ENCODE measurements around the gene CNTNAP5. TPM values are rescaled to one million over a fixed set of nuclear protein-coding genes. Genes with fewer than 3 reads are reported as not detected.

CNTNAP5 gene
- total RNA-seq, 2 donors from 2014 or later, result 0.11 TPM; not detected in 1

DNA sequence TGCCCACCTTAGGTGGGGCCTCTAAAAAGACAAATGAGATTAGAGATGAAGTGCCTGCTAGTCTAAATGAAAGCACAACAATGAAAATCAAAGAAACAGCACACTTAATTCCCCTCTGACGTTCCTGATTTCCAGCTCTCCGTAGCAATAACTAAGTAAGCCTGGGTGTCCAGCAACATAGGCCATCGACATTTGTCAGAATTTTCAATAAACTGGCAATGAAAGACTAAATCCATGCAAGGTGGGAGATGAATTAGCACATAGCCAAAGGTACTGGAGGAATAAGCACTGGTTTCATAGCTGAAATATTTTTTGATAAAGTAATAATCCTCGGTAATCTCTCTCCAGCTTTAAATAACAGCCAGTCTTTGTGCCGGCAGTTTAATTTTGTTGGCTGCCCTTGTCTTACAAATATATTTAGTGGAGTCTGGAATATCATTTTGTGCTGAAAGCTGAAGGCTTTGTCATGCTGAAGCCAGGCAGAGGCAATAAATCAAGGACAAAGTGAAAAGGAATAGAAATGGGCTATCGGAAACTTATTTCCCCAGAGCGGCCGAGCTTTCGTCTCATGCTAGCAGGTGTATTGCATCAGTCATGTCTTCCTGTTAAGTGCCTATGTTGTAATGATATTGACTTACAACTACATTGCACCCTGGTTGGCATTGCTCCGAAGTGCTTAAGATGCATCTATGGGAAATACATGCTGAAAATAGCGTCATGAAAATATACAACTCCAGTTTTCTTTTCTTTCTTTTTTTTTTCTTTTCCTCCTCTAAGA, 790.1 kb downstream of the CNTNAP5 start:
- H3K27me3 ChIP-seq (replicated peaks; ENCODE audit: insufficient read depth), result no peaks in the 10 kb centered on the region
- TF ChIP-seq POLR2A (IDR thresholded peaks at IDR 0.05), result no peak
- no peak for TF ChIP-seq POLR2AphosphoS5 (IDR thresholded peaks at IDR 0.05)
- TF ChIP-seq, protein P1, sequence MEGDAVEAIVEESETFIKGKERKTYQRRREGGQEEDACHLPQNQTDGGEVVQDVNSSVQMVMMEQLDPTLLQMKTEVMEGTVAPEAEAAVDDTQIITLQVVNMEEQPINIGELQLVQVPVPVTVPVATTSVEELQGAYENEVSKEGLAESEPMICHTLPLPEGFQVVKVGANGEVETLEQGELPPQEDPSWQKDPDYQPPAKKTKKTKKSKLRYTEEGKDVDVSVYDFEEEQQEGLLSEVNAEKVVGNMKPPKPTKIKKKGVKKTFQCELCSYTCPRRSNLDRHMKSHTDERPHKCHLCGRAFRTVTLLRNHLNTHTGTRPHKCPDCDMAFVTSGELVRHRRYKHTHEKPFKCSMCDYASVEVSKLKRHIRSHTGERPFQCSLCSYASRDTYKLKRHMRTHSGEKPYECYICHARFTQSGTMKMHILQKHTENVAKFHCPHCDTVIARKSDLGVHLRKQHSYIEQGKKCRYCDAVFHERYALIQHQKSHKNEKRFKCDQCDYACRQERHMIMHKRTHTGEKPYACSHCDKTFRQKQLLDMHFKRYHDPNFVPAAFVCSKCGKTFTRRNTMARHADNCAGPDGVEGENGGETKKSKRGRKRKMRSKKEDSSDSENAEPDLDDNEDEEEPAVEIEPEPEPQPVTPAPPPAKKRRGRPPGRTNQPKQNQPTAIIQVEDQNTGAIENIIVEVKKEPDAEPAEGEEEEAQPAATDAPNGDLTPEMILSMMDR (IDR thresholded peaks at IDR 0.05), result no peak
- intact Hi-C loops (cut with DNase I), result no loop called here

DNA sequence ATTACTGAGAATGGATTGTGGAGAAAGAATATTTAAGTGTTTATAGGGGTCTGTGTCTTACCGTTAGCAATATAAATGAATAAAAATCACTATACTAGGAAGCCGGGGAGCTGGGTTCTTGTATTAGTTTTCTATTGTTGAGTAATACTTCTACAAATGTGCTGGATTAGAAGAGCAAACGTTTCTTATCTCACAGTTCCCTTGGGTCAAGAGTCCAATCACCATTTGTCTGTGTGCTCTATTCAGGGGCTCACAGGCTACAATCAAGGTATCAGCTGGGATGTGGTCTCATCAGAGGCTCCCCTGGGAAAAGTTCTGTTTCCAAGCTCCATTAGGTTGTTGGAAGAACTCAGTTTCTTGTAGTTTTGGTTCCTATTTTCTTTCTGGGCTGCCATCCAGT, 790.9 kb downstream of the CNTNAP5 start:
- H3K27me3 ChIP-seq (replicated peaks; ENCODE audit: insufficient read depth), result no peaks in the 10 kb centered on the region
- no peak overlapping the region for H3K27ac ChIP-seq
- WGBS, result 81% methylated on average over 3 of the region's 3 CpGs
- H3K4me3 ChIP-seq, result no peak overlapping the region
- H3K36me3 ChIP-seq, result no peaks in the 10 kb centered on the region
- no peak for DNase-seq (ENCODE audit: low spot score)
- TF ChIP-seq POLR2A (IDR thresholded peaks at IDR 0.05) (no peak), POLR2AphosphoS5 (IDR thresholded peaks at IDR 0.05) (no peak)
- TF ChIP-seq, protein P1 (IDR thresholded peaks at IDR 0.05), result no peak
- no peaks in the 10 kb centered on the region for H3K4me1 ChIP-seq (replicated peaks)
- no peaks in the 10 kb centered on the region for H3K9me3 ChIP-seq
- intact Hi-C loops (cut with DNase I), result no loop called here

More for the DNA sequence above, 790.1 kb downstream of the CNTNAP5 start:
- Histone ChIP-seq H3K9me3 (no peaks in the 10 kb centered on the region), H3K36me3 (no peaks in the 10 kb centered on the region), H3K27ac (no peak overlapping the region), H3K4me3 (no peak overlapping the region), H3K4me1 (replicated peaks) (no peaks in the 10 kb centered on the region)
- WGBS, result 68% methylated on average over 11 of the region's 11 CpGs
- DNase-seq (ENCODE audit: low spot score), result no peak

DNA sequence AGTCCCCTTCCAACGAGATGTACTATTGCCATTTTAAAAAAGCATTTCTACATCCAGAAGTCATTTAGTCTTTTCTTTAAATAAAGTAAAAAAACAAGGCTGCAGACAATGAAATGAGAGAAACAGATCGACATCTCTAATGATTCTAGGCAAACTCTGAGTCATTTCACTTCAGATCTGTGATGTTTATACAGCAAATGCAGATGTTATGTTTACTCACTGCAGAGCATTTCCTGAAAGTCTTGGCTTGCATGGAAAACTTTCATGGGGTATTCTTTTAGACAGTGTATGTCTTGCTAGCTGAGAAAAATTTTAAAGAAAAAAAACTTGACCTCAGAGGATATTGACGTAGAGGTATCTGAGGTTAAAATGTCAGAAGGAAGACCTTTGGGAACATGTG, 797.4 kb downstream of the CNTNAP5 start:
- H3K4me3 ChIP-seq, result no peak overlapping the region
- no peaks in the 10 kb centered on the region for H3K36me3 ChIP-seq
- H3K27me3 ChIP-seq (replicated peaks; ENCODE audit: insufficient read depth), result no peaks in the 10 kb centered on the region
- no peaks in the 10 kb centered on the region for H3K9me3 ChIP-seq
- intact Hi-C loops (cut with DNase I), result no loop called here
- WGBS, result 48% methylated on average over 3 of the region's 3 CpGs
- TF ChIP-seq POLR2AphosphoS5 (IDR thresholded peaks at IDR 0.05) (no peak), POLR2A (IDR thresholded peaks at IDR 0.05) (no peak)
- TF ChIP-seq, protein P1 (IDR thresholded peaks at IDR 0.05), result no peak
- H3K27ac ChIP-seq, result no peak overlapping the region
- DNase-seq (ENCODE audit: low spot score), result no peak
- no peaks in the 10 kb centered on the region for H3K4me1 ChIP-seq (replicated peaks)

DNA sequence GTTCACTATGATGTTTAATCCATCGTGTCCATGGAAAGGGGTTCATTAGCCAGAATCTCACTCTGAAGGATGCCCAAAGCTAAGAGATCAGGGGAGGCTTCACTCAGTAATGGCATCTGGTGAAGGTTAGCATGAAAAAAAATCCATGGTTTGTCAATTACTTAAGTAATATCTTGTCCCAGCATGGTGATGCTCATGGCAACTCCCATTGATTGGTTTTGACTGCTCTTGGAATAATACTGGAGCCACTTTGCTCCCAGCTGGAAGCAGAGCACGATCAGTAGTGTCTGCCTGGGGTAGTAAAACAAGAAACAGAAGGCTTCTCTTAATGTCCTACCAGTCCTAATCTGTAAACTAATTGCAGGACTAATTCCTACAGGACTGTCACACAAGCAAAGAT, 799.4 kb downstream of the CNTNAP5 start:
- H3K9me3 ChIP-seq, result no peaks in the 10 kb centered on the region
- no peak for DNase-seq (ENCODE audit: low spot score)
- no peak overlapping the region for H3K4me3 ChIP-seq
- intact Hi-C loops (cut with DNase I), result no loop called here
- H3K36me3 ChIP-seq, result no peaks in the 10 kb centered on the region
- no peaks in the 10 kb centered on the region for H3K4me1 ChIP-seq (replicated peaks)
- no peak overlapping the region for H3K27ac ChIP-seq
- TF ChIP-seq, protein P1 (IDR thresholded peaks at IDR 0.05), result no peak
- TF ChIP-seq POLR2AphosphoS5 (IDR thresholded peaks at IDR 0.05), result no peak
- no peak for TF ChIP-seq POLR2A (IDR thresholded peaks at IDR 0.05)
- 65% methylated on average over 2 of the region's 2 CpGs for WGBS
- no peaks in the 10 kb centered on the region for H3K27me3 ChIP-seq (replicated peaks; ENCODE audit: insufficient read depth)

- 63% methylated on average over 2 of the region's 2 CpGs for WGBS
- no peaks in the 10 kb centered on the region for H3K36me3 ChIP-seq
- H3K27ac ChIP-seq, result no peak overlapping the region
- H3K4me1 ChIP-seq (replicated peaks), result no peaks in the 10 kb centered on the region
- TF ChIP-seq POLR2AphosphoS5 (IDR thresholded peaks at IDR 0.05) (no peak), POLR2A (IDR thresholded peaks at IDR 0.05) (no peak)
- TF ChIP-seq, protein P1 (IDR thresholded peaks at IDR 0.05), result no peak
- no peak for DNase-seq (ENCODE audit: low spot score)
- intact Hi-C loops (cut with DNase I), result no loop called here
- H3K27me3 ChIP-seq (replicated peaks; ENCODE audit: insufficient read depth), result no peaks in the 10 kb centered on the region
- H3K4me3 ChIP-seq, result no peak overlapping the region
- no peaks in the 10 kb centered on the region for H3K9me3 ChIP-seq
Observed at GRCh38 chr2:124832521-124832920, 807.4 kb downstream of the CNTNAP5 start.
